SH-SY5Y (cell line): ENCODE results near the gene TULP1.

Experiments used
- GATA2 ChIP-seq: IDR thresholded peaks from 2 replicates; pipeline ENCODE4 v1.6.1; 2011; ENCODE audit warnings: mild to moderate bottlenecking, low read depth, low read length
- GATA3 ChIP-seq: IDR thresholded peaks from 2 replicates; pipeline ENCODE4 v1.6.1; 2011; ENCODE audit warnings: low read depth, mild to moderate bottlenecking, low read length, moderate library complexity

GRCh38 chr6:35547676-35548075 lies 35.0 kb upstream of the TULP1 start:
- TF ChIP-seq GATA3 (no peak), GATA2 (no peak)
